ENCODE results near the gene KRTAP5-6.

DNA sequence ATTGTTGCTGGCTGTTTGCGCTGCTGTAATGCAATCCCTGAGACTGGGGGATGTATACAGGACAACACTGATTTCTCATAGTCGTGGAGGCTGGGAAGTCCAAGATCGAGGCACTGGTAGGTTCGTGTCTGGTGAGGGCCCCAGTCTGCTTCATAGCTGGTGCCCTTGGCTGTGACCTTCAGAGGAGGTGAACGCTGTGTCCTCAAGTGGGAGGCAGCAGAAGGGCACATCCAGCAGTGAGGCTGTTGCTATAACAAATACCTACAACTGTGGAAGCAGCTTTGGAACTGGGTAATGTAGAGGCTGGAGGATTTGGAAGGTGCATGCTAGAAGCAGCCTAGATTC, 46.1 kb upstream of the KRTAP5-6 start:
- TF ChIP-seq POLR2AphosphoS5 (IDR thresholded peaks at IDR 0.05) (no peak), POLR2A (IDR thresholded peaks at IDR 0.05) (no peak), EP300 (IDR thresholded peaks at IDR 0.05) (no peak)
- TF ChIP-seq, protein P1, sequence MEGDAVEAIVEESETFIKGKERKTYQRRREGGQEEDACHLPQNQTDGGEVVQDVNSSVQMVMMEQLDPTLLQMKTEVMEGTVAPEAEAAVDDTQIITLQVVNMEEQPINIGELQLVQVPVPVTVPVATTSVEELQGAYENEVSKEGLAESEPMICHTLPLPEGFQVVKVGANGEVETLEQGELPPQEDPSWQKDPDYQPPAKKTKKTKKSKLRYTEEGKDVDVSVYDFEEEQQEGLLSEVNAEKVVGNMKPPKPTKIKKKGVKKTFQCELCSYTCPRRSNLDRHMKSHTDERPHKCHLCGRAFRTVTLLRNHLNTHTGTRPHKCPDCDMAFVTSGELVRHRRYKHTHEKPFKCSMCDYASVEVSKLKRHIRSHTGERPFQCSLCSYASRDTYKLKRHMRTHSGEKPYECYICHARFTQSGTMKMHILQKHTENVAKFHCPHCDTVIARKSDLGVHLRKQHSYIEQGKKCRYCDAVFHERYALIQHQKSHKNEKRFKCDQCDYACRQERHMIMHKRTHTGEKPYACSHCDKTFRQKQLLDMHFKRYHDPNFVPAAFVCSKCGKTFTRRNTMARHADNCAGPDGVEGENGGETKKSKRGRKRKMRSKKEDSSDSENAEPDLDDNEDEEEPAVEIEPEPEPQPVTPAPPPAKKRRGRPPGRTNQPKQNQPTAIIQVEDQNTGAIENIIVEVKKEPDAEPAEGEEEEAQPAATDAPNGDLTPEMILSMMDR (IDR thresholded peaks at IDR 0.05) = no peak

Measured in suprapubic skin (tissue), 4 donors.